Sigmoid colon (tissue), 4 donors: ENCODE results near the gene SHC1.

Source experiments
- CTCF ChIP-seq, 4 experiments: fragments of 450-650 bp in 3 of 4; fragments of 200-600 bp in 1 of 4; IDR thresholded peaks; one replicate each; pipeline ENCODE4 v1.5.1; 2016 to 2019; ENCODE audit warnings: antibody characterized with exemption in 4 of 4, mild to moderate bottlenecking in 3 of 4, moderate library complexity in 2 of 4
- EP300 ChIP-seq, 4 donors: sonication (generic); formaldehyde crosslinking; IDR thresholded peaks; one replicate each; pipeline ENCODE4 v1.6.1; 2017; ENCODE audit warnings: antibody characterized with exemption in 4 of 4
- POLR2A ChIP-seq, 2 donors: fragments of 450-650 bp; IDR thresholded peaks; one replicate each; pipeline ENCODE4 v1.6.1; 2016; ENCODE audit warnings: antibody characterized with exemption in 2 of 2, mild to moderate bottlenecking in 2 of 2, moderate library complexity in 2 of 2
- POLR2AphosphoS5 ChIP-seq, 4 donors: sonication (generic); formaldehyde crosslinking; IDR thresholded peaks; one replicate each; pipeline ENCODE4 v1.6.1; 2017; ENCODE audit warnings: antibody characterized with exemption in 4 of 4

- TF ChIP-seq CTCF (IDR thresholded peaks at IDR 0.05) (no peak), POLR2AphosphoS5 (IDR thresholded peaks at IDR 0.05) (no peak), EP300 (IDR thresholded peaks at IDR 0.05) (no peak), POLR2A (IDR thresholded peaks at IDR 0.05) (no peak)
These were observed 47.4 kb upstream of the SHC1 start for GRCh38 chr1:155017946-155018316.
